Esophagus muscularis mucosa (tissue), 3 donors: Measurements from ENCODE around the gene TARS1.

Source experiments
- POLR2AphosphoS5 ChIP-seq, 2 donors: sonication (generic); formaldehyde crosslinking; IDR thresholded peaks; one replicate each; pipeline ENCODE4 v1.6.1; 2017; ENCODE audit warnings: antibody characterized with exemption in 2 of 2
- TF ChIP-seq, protein P1 (sequence below), 3 experiments: fragments of 200-600 bp in 2 of 3; fragments of 450-650 bp in 1 of 3; sonication (generic) in 2 of 3; IDR thresholded peaks; one replicate each; pipeline ENCODE4 v1.5.1; 2017 to 2019; ENCODE audit warnings: antibody characterized with exemption in 3 of 3, mild to moderate bottlenecking in 2 of 3, moderate library complexity in 1 of 3

DNA sequence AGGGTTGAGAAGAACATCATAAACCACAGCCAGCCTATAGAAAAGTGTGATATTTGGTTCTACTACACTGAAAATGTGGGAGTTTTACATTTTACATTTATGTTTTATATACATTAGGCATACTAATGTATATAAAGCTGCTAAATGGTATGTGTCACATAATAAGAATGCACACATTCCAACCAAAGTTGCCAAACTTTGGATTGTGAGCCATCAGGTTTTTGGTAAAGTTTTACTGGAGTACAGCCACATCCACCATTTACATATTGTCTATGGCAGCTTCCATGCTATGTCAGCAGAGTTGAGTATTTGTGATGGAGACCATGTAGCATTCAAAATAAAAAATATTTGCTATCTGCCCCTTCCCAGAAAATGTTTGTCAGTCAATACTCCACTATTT, 23.1 kb upstream of the TARS1 start:
- TF ChIP-seq, protein P1, sequence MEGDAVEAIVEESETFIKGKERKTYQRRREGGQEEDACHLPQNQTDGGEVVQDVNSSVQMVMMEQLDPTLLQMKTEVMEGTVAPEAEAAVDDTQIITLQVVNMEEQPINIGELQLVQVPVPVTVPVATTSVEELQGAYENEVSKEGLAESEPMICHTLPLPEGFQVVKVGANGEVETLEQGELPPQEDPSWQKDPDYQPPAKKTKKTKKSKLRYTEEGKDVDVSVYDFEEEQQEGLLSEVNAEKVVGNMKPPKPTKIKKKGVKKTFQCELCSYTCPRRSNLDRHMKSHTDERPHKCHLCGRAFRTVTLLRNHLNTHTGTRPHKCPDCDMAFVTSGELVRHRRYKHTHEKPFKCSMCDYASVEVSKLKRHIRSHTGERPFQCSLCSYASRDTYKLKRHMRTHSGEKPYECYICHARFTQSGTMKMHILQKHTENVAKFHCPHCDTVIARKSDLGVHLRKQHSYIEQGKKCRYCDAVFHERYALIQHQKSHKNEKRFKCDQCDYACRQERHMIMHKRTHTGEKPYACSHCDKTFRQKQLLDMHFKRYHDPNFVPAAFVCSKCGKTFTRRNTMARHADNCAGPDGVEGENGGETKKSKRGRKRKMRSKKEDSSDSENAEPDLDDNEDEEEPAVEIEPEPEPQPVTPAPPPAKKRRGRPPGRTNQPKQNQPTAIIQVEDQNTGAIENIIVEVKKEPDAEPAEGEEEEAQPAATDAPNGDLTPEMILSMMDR (IDR thresholded peaks at IDR 0.05): no peak
- TF ChIP-seq POLR2AphosphoS5 (IDR thresholded peaks at IDR 0.05): no peak
